ENCODE data around the gene IQGAP2. TPM values are rescaled to one million over a fixed set of nuclear protein-coding genes. Genes with fewer than 3 reads are reported as not detected.

IQGAP2 gene
- polyA plus RNA-seq, 1 donor = 29.2 TPM

GRCh38 chr5:76552546-76552945 lies 149.5 kb downstream of the IQGAP2 start:
- no peak overlapping the region for H3K4me3 ChIP-seq (ENCODE audit: low read length)
- no peak for DNase-seq

DNA sequence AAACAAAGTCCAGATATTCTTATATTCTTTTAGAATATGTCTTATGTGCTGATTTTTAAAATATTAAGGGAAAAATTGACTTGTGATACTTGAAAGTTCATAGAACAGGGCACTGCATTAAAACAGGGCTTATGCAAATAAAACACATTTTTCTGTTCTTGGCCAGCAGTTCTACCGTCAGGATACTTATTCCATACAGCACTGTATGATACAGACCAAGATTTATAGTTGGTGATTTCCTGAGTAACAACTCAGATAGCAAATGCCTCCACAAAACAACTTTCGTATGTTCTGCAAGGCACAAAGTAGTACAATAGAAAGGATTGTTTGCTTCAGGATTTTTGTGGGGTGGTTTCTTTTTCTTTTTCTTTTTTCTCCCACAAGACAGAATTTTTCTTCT lies 150.2 kb downstream of the IQGAP2 start:
- H3K9me3 ChIP-seq (ENCODE audit: control insufficient read depth, low read depth, low read length) = peaks cover 4% of the 10 kb centered on the region
- no peaks in the 10 kb centered on the region for H3K36me3 ChIP-seq (ENCODE audit: control insufficient read depth, insufficient read depth, low read length)
- no peak overlapping the region for H3K27ac ChIP-seq (ENCODE audit: low read length)
- no peak overlapping the region for H3K4me3 ChIP-seq (ENCODE audit: low read length)
- no peaks in the 10 kb centered on the region for H3K4me1 ChIP-seq (ENCODE audit: control insufficient read depth, insufficient read depth, low read length)
- no peaks in the 10 kb centered on the region for H3K27me3 ChIP-seq (ENCODE audit: control insufficient read depth, insufficient read depth, low read length)
- no peak for DNase-seq
- no CpG with 5 or more reads among the region's 2 CpGs for WGBS (ENCODE audit: insufficient coverage, low lambda C conversion rate)

More at GRCh38 chr5:76552546-76552945, 149.5 kb downstream of the IQGAP2 start:
- H3K27ac ChIP-seq (ENCODE audit: low read length) = no peak overlapping the region
- no peaks in the 10 kb centered on the region for H3K36me3 ChIP-seq (ENCODE audit: control insufficient read depth, insufficient read depth, low read length)
- WGBS (ENCODE audit: insufficient coverage, low lambda C conversion rate) = no CpG with 5 or more reads among the region's 1 CpG
- H3K27me3 ChIP-seq (ENCODE audit: control insufficient read depth, insufficient read depth, low read length) = no peaks in the 10 kb centered on the region
- no peaks in the 10 kb centered on the region for H3K4me1 ChIP-seq (ENCODE audit: control insufficient read depth, insufficient read depth, low read length)
- peaks cover 4% of the 10 kb centered on the region for H3K9me3 ChIP-seq (ENCODE audit: control insufficient read depth, low read depth, low read length)

GRCh38 chr5:76555114-76555513 lies 152.0 kb downstream of the IQGAP2 start:
- H3K4me3 ChIP-seq (ENCODE audit: low read length) = no peak overlapping the region
- no peaks in the 10 kb centered on the region for H3K36me3 ChIP-seq (ENCODE audit: control insufficient read depth, insufficient read depth, low read length)
- H3K27ac ChIP-seq (ENCODE audit: low read length) = no peak overlapping the region
- 83% methylated on average over 1 of the region's 4 CpGs for WGBS (ENCODE audit: insufficient coverage, low lambda C conversion rate)
- DNase-seq = no peak
- no peaks in the 10 kb centered on the region for H3K4me1 ChIP-seq (ENCODE audit: control insufficient read depth, insufficient read depth, low read length)
- H3K9me3 ChIP-seq (ENCODE audit: control insufficient read depth, low read depth, low read length) = peaks cover 4% of the 10 kb centered on the region
- no peaks in the 10 kb centered on the region for H3K27me3 ChIP-seq (ENCODE audit: control insufficient read depth, insufficient read depth, low read length)

DNA sequence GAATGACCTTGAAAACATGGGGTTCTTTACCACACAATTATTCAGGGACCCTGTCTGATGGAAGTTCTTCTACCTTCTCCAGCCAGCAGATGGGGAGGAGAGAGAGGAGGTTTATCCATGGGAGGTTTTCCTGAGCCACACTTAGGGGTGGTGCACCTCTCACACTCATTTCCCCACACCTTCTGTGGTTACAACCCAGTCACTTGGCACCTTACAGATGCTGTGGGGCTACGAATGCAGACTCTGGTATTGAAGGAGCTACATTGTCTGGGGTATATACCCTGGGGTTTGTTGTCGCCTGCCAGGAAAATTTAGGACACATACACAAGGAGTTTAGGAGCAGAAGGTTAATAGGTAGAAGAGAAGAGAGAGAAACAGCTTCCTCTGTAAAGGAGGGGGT lies 152.6 kb downstream of the IQGAP2 start:
- no CpG with 5 or more reads among the region's 2 CpGs for WGBS (ENCODE audit: insufficient coverage, low lambda C conversion rate)
- H3K4me3 ChIP-seq (ENCODE audit: low read length) = no peak overlapping the region
- H3K9me3 ChIP-seq (ENCODE audit: control insufficient read depth, low read depth, low read length) = peaks cover 3% of the 10 kb centered on the region
- H3K36me3 ChIP-seq (ENCODE audit: control insufficient read depth, insufficient read depth, low read length) = no peaks in the 10 kb centered on the region
- H3K4me1 ChIP-seq (ENCODE audit: control insufficient read depth, insufficient read depth, low read length) = no peaks in the 10 kb centered on the region
- DNase-seq = no peak
- H3K27ac ChIP-seq (ENCODE audit: low read length) = no peak overlapping the region
- H3K27me3 ChIP-seq (ENCODE audit: control insufficient read depth, insufficient read depth, low read length) = no peaks in the 10 kb centered on the region

- no peak overlapping the region for H3K27ac ChIP-seq (ENCODE audit: low read length)
- H3K4me3 ChIP-seq (ENCODE audit: low read length) = no peak overlapping the region
- H3K27me3 ChIP-seq (ENCODE audit: control insufficient read depth, insufficient read depth, low read length) = no peaks in the 10 kb centered on the region
- WGBS (ENCODE audit: insufficient coverage, low lambda C conversion rate) = 71% methylated on average over 1 of the region's 4 CpGs
- no peak for DNase-seq
- H3K36me3 ChIP-seq (ENCODE audit: control insufficient read depth, insufficient read depth, low read length) = no peaks in the 10 kb centered on the region
- no peaks in the 10 kb centered on the region for H3K4me1 ChIP-seq (ENCODE audit: control insufficient read depth, insufficient read depth, low read length)
- H3K9me3 ChIP-seq (ENCODE audit: control insufficient read depth, low read depth, low read length) = no peaks in the 10 kb centered on the region
Measured at GRCh38 chr5:76556511-76557221, 153.6 kb downstream of the IQGAP2 start.

- Histone ChIP-seq H3K27ac (ENCODE audit: low read length) (no peak overlapping the region), H3K27me3 (ENCODE audit: control insufficient read depth, insufficient read depth, low read length) (no peaks in the 10 kb centered on the region), H3K4me1 (ENCODE audit: control insufficient read depth, insufficient read depth, low read length) (no peaks in the 10 kb centered on the region), H3K4me3 (ENCODE audit: low read length) (no peak overlapping the region), H3K36me3 (ENCODE audit: control insufficient read depth, insufficient read depth, low read length) (no peaks in the 10 kb centered on the region), H3K9me3 (ENCODE audit: control insufficient read depth, low read depth, low read length) (no peaks in the 10 kb centered on the region)
- no CpG with 5 or more reads among the region's 5 CpGs for WGBS (ENCODE audit: insufficient coverage, low lambda C conversion rate)
- no peak for DNase-seq
Measured at GRCh38 chr5:76560952-76561891, 158.1 kb downstream of the IQGAP2 start.

DNA sequence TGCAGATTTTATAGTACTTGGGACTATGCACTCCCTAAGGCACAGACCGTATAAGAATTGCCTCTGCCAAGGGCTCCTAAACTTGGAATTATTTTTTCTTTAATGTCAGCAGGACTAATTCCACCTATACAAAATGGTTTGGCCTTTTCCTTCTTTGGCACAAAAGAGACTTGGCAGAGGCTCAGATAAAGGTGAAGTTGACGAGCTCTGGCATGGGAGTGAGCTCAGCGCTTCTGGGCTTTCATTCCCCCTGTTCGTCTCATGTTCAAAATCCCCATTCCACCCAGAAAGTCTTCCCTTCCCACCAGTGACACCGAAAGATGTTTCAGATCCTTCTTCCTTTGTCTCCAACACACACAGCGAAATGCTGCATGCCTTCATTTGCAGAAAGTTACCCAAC lies 158.9 kb downstream of the IQGAP2 start:
- Histone ChIP-seq H3K4me3 (ENCODE audit: low read length) (no peak overlapping the region), H3K27ac (ENCODE audit: low read length) (no peak overlapping the region), H3K27me3 (ENCODE audit: control insufficient read depth, insufficient read depth, low read length) (no peaks in the 10 kb centered on the region), H3K36me3 (ENCODE audit: control insufficient read depth, insufficient read depth, low read length) (no peaks in the 10 kb centered on the region), H3K4me1 (ENCODE audit: control insufficient read depth, insufficient read depth, low read length) (no peaks in the 10 kb centered on the region), H3K9me3 (ENCODE audit: control insufficient read depth, low read depth, low read length) (no peaks in the 10 kb centered on the region)
- DNase-seq = no peak
- WGBS (ENCODE audit: insufficient coverage, low lambda C conversion rate) = no CpG with 5 or more reads among the region's 6 CpGs

- Histone ChIP-seq H3K27me3 (ENCODE audit: control insufficient read depth, insufficient read depth, low read length) (no peaks in the 10 kb centered on the region), H3K27ac (ENCODE audit: low read length) (no peak overlapping the region), H3K36me3 (ENCODE audit: control insufficient read depth, insufficient read depth, low read length) (no peaks in the 10 kb centered on the region), H3K4me3 (ENCODE audit: low read length) (no peak overlapping the region), H3K9me3 (ENCODE audit: control insufficient read depth, low read depth, low read length) (no peaks in the 10 kb centered on the region), H3K4me1 (ENCODE audit: control insufficient read depth, insufficient read depth, low read length) (no peaks in the 10 kb centered on the region)
- WGBS (ENCODE audit: insufficient coverage, low lambda C conversion rate) = no CpG with 5 or more reads among the region's 7 CpGs
- no peak for DNase-seq
Measured at GRCh38 chr5:76565009-76565408, 161.9 kb downstream of the IQGAP2 start.

DNA sequence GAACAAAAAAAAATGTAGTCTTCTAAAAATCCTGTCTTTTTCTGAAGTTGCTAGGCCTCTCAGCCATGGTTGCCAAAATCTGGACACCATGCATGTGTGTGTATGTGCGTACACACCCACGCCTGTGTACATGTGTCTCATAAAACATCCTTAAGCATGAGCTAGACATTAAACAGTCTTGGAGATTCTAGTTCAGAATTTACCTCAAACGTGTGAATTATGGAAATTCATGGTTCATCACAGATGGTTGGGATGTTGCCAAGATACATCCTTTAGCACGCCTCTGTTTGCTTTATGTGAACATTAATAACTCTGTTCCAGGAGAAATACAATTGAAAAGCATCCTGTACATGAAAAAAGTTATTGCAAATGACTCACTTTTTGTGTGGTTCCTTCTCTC lies 167.1 kb downstream of the IQGAP2 start:
- Histone ChIP-seq H3K4me1 (ENCODE audit: control insufficient read depth, insufficient read depth, low read length) (no peaks in the 10 kb centered on the region), H3K36me3 (ENCODE audit: control insufficient read depth, insufficient read depth, low read length) (no peaks in the 10 kb centered on the region), H3K27ac (ENCODE audit: low read length) (no peak overlapping the region), H3K4me3 (ENCODE audit: low read length) (no peak overlapping the region), H3K27me3 (ENCODE audit: control insufficient read depth, insufficient read depth, low read length) (no peaks in the 10 kb centered on the region), H3K9me3 (ENCODE audit: control insufficient read depth, low read depth, low read length) (no peaks in the 10 kb centered on the region)
- WGBS (ENCODE audit: insufficient coverage, low lambda C conversion rate) = 70% methylated on average over 2 of the region's 4 CpGs
- no peak for DNase-seq

GRCh38 chr5:76571559-76571958 lies 168.5 kb downstream of the IQGAP2 start:
- Histone ChIP-seq H3K27me3 (ENCODE audit: control insufficient read depth, insufficient read depth, low read length) (no peaks in the 10 kb centered on the region), H3K9me3 (ENCODE audit: control insufficient read depth, low read depth, low read length) (no peaks in the 10 kb centered on the region), H3K27ac (ENCODE audit: low read length) (no peak overlapping the region), H3K36me3 (ENCODE audit: control insufficient read depth, insufficient read depth, low read length) (no peaks in the 10 kb centered on the region), H3K4me3 (ENCODE audit: low read length) (no peak overlapping the region), H3K4me1 (ENCODE audit: control insufficient read depth, insufficient read depth, low read length) (no peaks in the 10 kb centered on the region)
- DNase-seq = no peak

All from large intestine (tissue), 3 donors.